Nephron (organoid): Measurements from ENCODE around the gene POMGNT1.

Experiments used
- H3K27ac Mint-ChIP-seq, 3 experiments: 2 replicates each; pipeline ENCODE4 v1.8.0; 2020; ENCODE audit warnings: mixed read lengths in 3 of 3, mild to moderate bottlenecking in 2 of 3, moderate library complexity in 1 of 3
- H3K27me3 Mint-ChIP-seq: 2 replicates; pipeline ENCODE4 v1.8.0; 2021; ENCODE audit warnings: low read depth, mild to moderate bottlenecking, moderate library complexity, mixed read lengths
- H3K36me3 Mint-ChIP-seq: 2 replicates; pipeline ENCODE4 v1.8.0; 2020; ENCODE audit warnings: low read depth, mixed read lengths
- H3K4me1 Mint-ChIP-seq: 2 replicates; pipeline ENCODE4 v1.8.0; 2020; ENCODE audit warnings: mixed read lengths
- H3K4me3 Mint-ChIP-seq, 3 experiments: 2 replicates each; pipeline ENCODE4 v1.8.0; 2020; ENCODE audit warnings: mild to moderate bottlenecking in 3 of 3, mixed read lengths in 3 of 3, moderate library complexity in 2 of 3
- H3K9me3 Mint-ChIP-seq: 2 replicates; pipeline ENCODE4 v1.8.0; 2020; ENCODE audit warnings: mixed read lengths
- TF ChIP-seq, protein P1 (sequence below), 3 experiments: fragments of 200-600 bp; sonication (generic); IDR thresholded peaks; one replicate each; pipeline ENCODE4 v1.5.0; 2021; ENCODE audit warnings: antibody characterized with exemption in 3 of 3; ENCODE audit not compliant: unreplicated experiment in 3 of 3

POMGNT1 gene

DNA sequence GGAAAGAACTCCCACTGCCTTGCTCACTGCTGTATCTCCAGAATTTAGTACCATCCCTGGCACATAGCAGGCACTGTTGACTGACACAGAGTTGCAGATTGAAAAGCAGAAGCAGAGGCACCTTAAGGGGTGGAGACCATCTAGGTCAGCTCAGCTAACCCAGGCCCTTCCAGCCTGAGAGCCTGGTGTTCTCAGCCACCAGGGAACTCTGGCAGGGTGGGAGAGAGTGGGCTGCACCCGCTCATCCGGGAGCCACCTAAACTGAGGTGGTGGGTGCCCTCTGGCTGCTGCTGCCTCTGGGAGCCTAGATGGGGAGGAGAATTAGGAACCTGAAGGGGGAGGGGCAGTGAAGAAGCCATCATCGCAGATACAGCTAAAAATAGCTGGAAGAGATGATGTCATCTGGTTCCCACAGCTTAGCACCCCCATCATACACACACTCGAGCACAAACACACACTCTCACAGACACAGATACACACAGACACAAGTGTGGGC, 24.8 kb downstream of the POMGNT1 start:
- TF ChIP-seq, protein P1, sequence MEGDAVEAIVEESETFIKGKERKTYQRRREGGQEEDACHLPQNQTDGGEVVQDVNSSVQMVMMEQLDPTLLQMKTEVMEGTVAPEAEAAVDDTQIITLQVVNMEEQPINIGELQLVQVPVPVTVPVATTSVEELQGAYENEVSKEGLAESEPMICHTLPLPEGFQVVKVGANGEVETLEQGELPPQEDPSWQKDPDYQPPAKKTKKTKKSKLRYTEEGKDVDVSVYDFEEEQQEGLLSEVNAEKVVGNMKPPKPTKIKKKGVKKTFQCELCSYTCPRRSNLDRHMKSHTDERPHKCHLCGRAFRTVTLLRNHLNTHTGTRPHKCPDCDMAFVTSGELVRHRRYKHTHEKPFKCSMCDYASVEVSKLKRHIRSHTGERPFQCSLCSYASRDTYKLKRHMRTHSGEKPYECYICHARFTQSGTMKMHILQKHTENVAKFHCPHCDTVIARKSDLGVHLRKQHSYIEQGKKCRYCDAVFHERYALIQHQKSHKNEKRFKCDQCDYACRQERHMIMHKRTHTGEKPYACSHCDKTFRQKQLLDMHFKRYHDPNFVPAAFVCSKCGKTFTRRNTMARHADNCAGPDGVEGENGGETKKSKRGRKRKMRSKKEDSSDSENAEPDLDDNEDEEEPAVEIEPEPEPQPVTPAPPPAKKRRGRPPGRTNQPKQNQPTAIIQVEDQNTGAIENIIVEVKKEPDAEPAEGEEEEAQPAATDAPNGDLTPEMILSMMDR (IDR thresholded peaks at IDR 0.05; ENCODE audit: unreplicated experiment in 3 of 3), result no peak
- no peaks in the 10 kb centered on the region for H3K9me3 Mint-ChIP-seq
- peaks cover 18% of the 10 kb centered on the region for H3K27me3 Mint-ChIP-seq
- H3K4me1 Mint-ChIP-seq, result no peaks in the 10 kb centered on the region
- H3K36me3 Mint-ChIP-seq, result no peaks in the 10 kb centered on the region
- H3K4me3 Mint-ChIP-seq, result no peak overlapping the region
- no peak overlapping the region for H3K27ac Mint-ChIP-seq

DNA sequence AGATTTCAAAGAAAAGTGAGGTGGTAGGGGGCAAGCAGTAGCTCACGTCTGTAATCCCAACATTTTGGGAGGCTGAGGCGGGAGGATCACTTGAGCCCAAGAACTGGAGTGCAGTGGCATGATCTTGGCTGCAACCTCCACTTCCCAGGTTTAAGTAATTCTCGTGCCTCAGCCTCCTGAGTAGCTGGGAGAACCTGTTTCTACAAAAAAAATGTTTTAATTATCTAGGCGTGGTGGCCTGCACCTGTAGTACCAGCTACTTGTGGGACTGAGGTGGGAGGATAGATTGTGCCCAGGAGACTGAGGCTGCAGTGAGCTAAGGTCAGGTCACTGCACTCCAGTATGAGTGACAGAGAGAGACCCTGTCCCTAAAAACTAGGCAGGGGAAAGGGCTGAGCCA, 25.9 kb downstream of the POMGNT1 start:
- TF ChIP-seq, protein P1 (IDR thresholded peaks at IDR 0.05; ENCODE audit: unreplicated experiment in 3 of 3), result no peak
- Mint-ChIP-seq H3K36me3 (no peaks in the 10 kb centered on the region), H3K9me3 (no peaks in the 10 kb centered on the region), H3K4me3 (no peak overlapping the region), H3K4me1 (no peaks in the 10 kb centered on the region), H3K27me3 (peaks cover 29% of the 10 kb centered on the region), H3K27ac (peak overlapping the region in 2 of 3 experiments; percentile 43 to 49)

DNA sequence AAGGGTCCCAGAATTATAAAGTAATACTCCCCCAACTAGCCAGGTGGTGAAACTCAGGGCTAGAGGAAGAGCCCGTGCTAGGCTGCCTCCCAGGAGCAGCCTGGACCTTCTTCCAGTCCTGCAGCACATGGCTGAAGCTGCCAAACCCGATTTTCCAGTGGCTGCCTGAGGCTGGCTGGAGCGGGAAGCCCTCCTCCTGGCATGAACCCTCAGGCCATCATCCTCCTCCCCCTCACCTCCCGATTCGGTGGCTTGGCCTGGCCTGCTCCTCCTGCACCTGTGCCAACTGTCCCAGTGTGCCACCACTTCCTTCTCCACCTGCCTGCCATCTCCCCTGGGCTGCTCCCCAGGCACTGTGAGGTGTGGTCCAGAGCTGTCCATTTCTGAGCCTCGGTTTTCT, 26.4 kb downstream of the POMGNT1 start:
- Mint-ChIP-seq H3K4me1 (no peaks in the 10 kb centered on the region), H3K27me3 (peaks cover 33% of the 10 kb centered on the region), H3K36me3 (no peaks in the 10 kb centered on the region), H3K27ac (peak overlapping the region in 2 of 3 experiments; percentile 43 to 49), H3K4me3 (no peak overlapping the region), H3K9me3 (no peaks in the 10 kb centered on the region)
- TF ChIP-seq, protein P1 (IDR thresholded peaks at IDR 0.05; ENCODE audit: unreplicated experiment in 3 of 3), result no peak

DNA sequence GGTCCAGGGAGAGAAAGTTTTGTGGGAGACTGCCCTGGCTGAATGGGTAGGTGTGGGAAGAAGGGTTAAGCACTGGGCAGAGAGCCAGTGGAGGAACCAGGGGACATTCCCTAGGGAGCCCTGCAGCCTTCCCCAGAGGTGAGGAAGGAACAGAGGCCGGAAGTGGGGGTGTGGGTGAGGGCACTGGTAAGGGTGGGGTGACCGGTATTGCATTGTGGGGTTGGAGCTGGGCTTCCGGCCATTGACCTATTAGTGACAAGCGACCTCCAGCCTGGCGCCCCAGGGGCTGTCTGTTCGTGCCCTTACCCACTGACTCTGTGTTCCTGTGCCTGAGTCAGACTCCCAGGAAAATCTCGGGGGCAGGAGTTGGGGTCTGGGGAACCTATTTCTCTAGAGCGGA, 26.9 kb downstream of the POMGNT1 start:
- Mint-ChIP-seq H3K36me3 (no peaks in the 10 kb centered on the region), H3K27ac (peak overlapping the region in 2 of 3 experiments; percentile 32 to 43), H3K4me3 (no peak overlapping the region), H3K9me3 (no peaks in the 10 kb centered on the region), H3K27me3 (peaks cover 39% of the 10 kb centered on the region), H3K4me1 (no peaks in the 10 kb centered on the region)
- TF ChIP-seq, protein P1 (IDR thresholded peaks at IDR 0.05; ENCODE audit: unreplicated experiment in 3 of 3), result no peak

DNA sequence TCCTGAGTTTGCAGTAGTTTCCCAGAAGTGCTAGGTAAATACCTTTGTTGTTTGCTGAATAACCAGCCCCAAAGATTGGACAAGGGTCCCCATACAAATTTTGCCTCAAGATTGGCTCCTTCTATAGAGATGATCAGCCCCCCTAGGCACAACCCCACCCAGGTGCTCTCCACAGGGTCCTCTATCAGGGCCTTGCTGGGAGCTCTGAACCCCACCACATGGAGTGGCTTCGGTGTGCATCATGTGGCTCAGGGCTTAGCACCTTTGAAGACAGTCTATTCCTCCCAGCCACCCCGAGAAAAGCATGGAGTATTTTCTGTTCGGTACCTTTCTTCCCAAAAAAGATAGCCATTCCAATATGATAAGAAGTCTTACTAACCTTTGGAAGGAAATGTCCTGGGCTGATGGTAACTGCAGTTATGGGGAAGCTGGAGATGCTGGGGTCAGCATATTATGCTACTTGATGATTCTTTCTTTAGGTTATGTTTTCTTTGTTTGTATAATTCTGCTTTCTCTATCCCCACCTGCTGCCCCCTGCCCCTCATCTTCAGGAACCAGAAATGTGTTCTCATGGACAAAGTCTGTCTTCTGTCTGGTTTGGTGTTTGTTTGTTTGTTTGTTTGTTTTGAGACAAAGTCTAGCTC, 28.3 kb downstream of the POMGNT1 start:
- TF ChIP-seq, protein P1 (IDR thresholded peaks at IDR 0.05; ENCODE audit: unreplicated experiment in 3 of 3), result no peak
- H3K9me3 Mint-ChIP-seq, result no peaks in the 10 kb centered on the region
- no peak overlapping the region for H3K27ac Mint-ChIP-seq
- H3K4me1 Mint-ChIP-seq, result no peaks in the 10 kb centered on the region
- H3K27me3 Mint-ChIP-seq, result peaks cover 43% of the 10 kb centered on the region
- no peaks in the 10 kb centered on the region for H3K36me3 Mint-ChIP-seq
- no peak overlapping the region for H3K4me3 Mint-ChIP-seq

DNA sequence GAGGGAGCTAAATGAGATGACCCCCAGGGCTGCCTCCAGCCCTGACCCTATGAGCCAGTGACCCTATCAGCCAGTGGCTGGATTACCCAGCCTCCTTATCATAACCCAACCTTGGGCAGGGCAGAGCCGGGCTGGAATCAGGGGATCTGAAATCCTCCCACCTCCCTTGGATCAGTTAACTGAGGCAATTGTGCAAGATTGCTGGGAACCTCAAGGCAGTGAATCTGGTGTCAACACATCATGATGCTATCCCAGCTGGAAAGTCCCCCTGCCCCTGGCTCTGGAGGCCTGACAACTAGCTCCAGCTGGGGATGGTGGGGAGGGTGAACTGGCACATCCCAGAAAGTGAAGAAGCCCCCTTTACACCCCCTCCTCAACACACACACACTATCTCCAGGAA, 29.8 kb downstream of the POMGNT1 start:
- H3K27ac Mint-ChIP-seq, result no peak overlapping the region

More for the DNA sequence above, 29.8 kb downstream of the POMGNT1 start:
- Mint-ChIP-seq H3K4me3 (no peak overlapping the region), H3K27me3 (peaks cover 54% of the 10 kb centered on the region), H3K9me3 (no peaks in the 10 kb centered on the region), H3K4me1 (no peaks in the 10 kb centered on the region), H3K36me3 (no peaks in the 10 kb centered on the region)
- TF ChIP-seq, protein P1 (IDR thresholded peaks at IDR 0.05; ENCODE audit: unreplicated experiment in 3 of 3), result no peak
